Gastroesophageal sphincter (tissue), 4 donors: ENCODE data around the gene SHISAL1. TPM values are rescaled to one million over a fixed set of nuclear protein-coding genes. Genes with fewer than 3 reads are reported as not detected.

Experiments used
- ATAC-seq: fragments of 150-250 bp; one replicate; pipeline ENCODE4 v1.9.1; 2016; ENCODE audit warnings: mild to moderate bottlenecking, moderate library complexity
- H3K27ac ChIP-seq, 4 donors: fragments of 200-600 bp; sonication (generic) in 3 of 4; 1 replicate in 3 of 4; 2 replicates in 1 of 4; pipeline ENCODE4 v1.5.1; 2016 to 2019
- H3K27me3 ChIP-seq: fragments of 200-600 bp; sonication (generic); one replicate; pipeline ENCODE4 v1.5.1; 2019
- H3K36me3 ChIP-seq, 2 donors: fragments of 200-600 bp; sonication (generic); one replicate each; pipeline ENCODE4 v1.5.1; 2019; ENCODE audit warnings: control low read depth in 1 of 2
- H3K4me1 ChIP-seq, 3 donors: fragments of 200-600 bp; sonication (generic); 1 replicate in 2 of 3; 2 replicates in 1 of 3; pipeline ENCODE4 v1.5.1; 2016 to 2019; ENCODE audit warnings: control low read depth in 2 of 3
- H3K4me3 ChIP-seq, 2 donors: fragments of 200-600 bp; sonication (generic); one replicate each; pipeline ENCODE4 v1.5.1; 2019; ENCODE audit warnings: mild to moderate bottlenecking in 1 of 2, moderate library complexity in 1 of 2
- H3K9me3 ChIP-seq, 3 donors: fragments of 200-600 bp; sonication (generic); one replicate each; pipeline ENCODE4 v1.5.1; 2017 to 2019; ENCODE audit warnings: control low read depth in 2 of 3
- CTCF ChIP-seq, 4 experiments: fragments of 200-600 bp in 2 of 4; fragments of 450-650 bp in 2 of 4; sonication (generic) in 1 of 4; IDR thresholded peaks; one replicate each; pipeline ENCODE4 v1.5.1; 2017 to 2019; ENCODE audit warnings: antibody characterized with exemption in 4 of 4, mild to moderate bottlenecking in 2 of 4, moderate library complexity in 2 of 4
- EP300 ChIP-seq: sonication (generic); formaldehyde crosslinking; IDR thresholded peaks from one replicate; pipeline ENCODE4 v1.6.1; 2017; ENCODE audit warnings: antibody characterized with exemption, mild to moderate bottlenecking
- POLR2A ChIP-seq, 2 donors: fragments of 450-650 bp; IDR thresholded peaks; one replicate each; pipeline ENCODE4 v1.6.1; 2017; ENCODE audit warnings: antibody characterized with exemption in 2 of 2, mild to moderate bottlenecking in 2 of 2, moderate library complexity in 1 of 2
- POLR2AphosphoS5 ChIP-seq: sonication (generic); formaldehyde crosslinking; IDR thresholded peaks from one replicate; pipeline ENCODE4 v1.6.1; 2017; ENCODE audit warnings: antibody characterized with exemption
- WGBS, 2 donors: methylation state at CpG; one replicate each; pipeline ENCODE4 v1.1.5; 2018; ENCODE audit warnings: low coverage in 1 of 2; 5-methylcytosine and 5-hydroxymethylcytosine counted together
- total RNA-seq, 4 donors: library from RNA; depleted of rRNA; stranded (reverse); fragments of >200 nt; gene quantifications; one replicate each; pipeline ENCODE4 v1.1.0, GENCODE V29; 2016

SHISAL1 gene
- total RNA-seq, 4 donors from 2014 or later: 4.5 to 23.1 (median 6.2) TPM

DNA sequence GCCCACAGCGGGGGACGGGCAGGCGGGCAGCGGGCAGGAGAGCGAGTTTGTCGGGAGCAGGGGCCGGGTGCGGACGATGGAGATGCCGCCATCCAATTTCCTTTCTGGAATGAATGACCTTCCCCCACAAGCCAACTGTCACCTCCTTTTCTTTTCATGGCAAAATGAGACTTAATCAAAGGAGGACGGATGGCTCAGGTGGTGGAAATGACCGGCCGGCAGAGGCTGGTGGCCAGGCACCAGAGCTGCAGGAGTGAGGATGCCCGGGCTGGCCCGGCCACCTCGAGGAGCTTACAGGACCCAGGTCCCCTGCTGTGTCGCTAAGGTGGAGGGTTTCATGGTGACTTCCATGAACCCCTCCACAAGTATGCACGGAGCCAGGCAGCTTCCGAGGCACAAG is 11.7 kb downstream of the SHISAL1 start:
- no peak for ATAC-seq
- Histone ChIP-seq H3K27me3 (no peaks in the 10 kb centered on the region), H3K36me3 (no peaks in the 10 kb centered on the region), H3K27ac (no peak overlapping the region), H3K4me1 (peaks cover 0 to 16% (median 4%) of the 10 kb centered on the region in 3 donors), H3K9me3 (no peaks in the 10 kb centered on the region), H3K4me3 (no peak overlapping the region)
- WGBS, 2 donors: 84% methylated on average over 8 of the region's 19 CpGs; no CpG with 5 or more reads in 1 of the 2 donors
- TF ChIP-seq EP300: no peak
- no peak for TF ChIP-seq POLR2A (IDR thresholded peaks at IDR 0.05)
- TF ChIP-seq CTCF (IDR thresholded peaks at IDR 0.05): no peak
- TF ChIP-seq POLR2AphosphoS5: no peak

DNA sequence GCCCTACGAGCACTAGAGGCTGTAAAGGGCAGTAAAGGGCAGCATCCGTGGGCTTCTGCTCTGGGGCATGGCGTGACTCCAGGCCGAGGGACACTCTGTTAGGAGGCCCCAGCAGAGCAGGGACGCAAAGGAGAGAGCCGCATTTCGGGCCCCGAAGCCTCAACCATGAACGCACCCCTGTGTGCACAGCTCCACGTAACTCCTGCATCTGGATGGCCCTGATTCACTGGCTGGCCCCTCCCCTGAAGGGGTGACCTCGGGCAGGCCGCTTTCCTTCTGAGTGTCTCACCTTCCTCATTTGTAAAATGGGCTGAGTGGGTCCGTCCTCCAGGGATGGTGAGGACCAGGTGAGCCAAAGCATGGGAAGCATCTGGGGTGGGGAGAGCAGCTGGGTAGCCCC is 13.6 kb downstream of the SHISAL1 start:
- 53% methylated on average over 3 of the region's 13 CpGs; no CpG with 5 or more reads in 1 of the 2 donors for WGBS, 2 donors
- Histone ChIP-seq H3K9me3 (peaks cover 0 to 6% (median 0%) of the 10 kb centered on the region in 3 donors), H3K4me3 (no peak overlapping the region), H3K27me3 (no peaks in the 10 kb centered on the region), H3K27ac (no peak overlapping the region), H3K36me3 (no peaks in the 10 kb centered on the region), H3K4me1 (no peaks in the 10 kb centered on the region)
- no peak for TF ChIP-seq POLR2AphosphoS5
- TF ChIP-seq CTCF (IDR thresholded peaks at IDR 0.05): no peak
- TF ChIP-seq POLR2A (IDR thresholded peaks at IDR 0.05): no peak
- no peak for TF ChIP-seq EP300
- no peak for ATAC-seq

GRCh38 chr22:44298406-44299091 is 14.2 kb downstream of the SHISAL1 start:
- WGBS, 2 donors: 80% methylated on average over 1 of the region's 25 CpGs; no CpG with 5 or more reads in 1 of the 2 donors
- no peak for ATAC-seq

GRCh38 chr22:44297470-44298061 is 15.2 kb downstream of the SHISAL1 start:
- H3K9me3 ChIP-seq: peaks cover 0 to 13% (median 0%) of the 10 kb centered on the region in 3 donors
- no peak overlapping the region for H3K4me3 ChIP-seq
- ATAC-seq: no peak
- H3K27me3 ChIP-seq: no peaks in the 10 kb centered on the region
- no peaks in the 10 kb centered on the region for H3K4me1 ChIP-seq
- H3K27ac ChIP-seq: no peak overlapping the region
- 60 to 73% methylated on average over 1 to 9 of the region's 14 CpGs for WGBS, 2 donors
- H3K36me3 ChIP-seq: no peaks in the 10 kb centered on the region
- no peak for TF ChIP-seq POLR2AphosphoS5
- no peak for TF ChIP-seq EP300
- TF ChIP-seq POLR2A (IDR thresholded peaks at IDR 0.05): no peak
- no peak for TF ChIP-seq CTCF (IDR thresholded peaks at IDR 0.05)

More at GRCh38 chr22:44298406-44299091, 14.2 kb downstream of the SHISAL1 start:
- Histone ChIP-seq H3K27ac (no peak overlapping the region), H3K4me1 (no peaks in the 10 kb centered on the region), H3K9me3 (peaks cover 0 to 11% (median 0%) of the 10 kb centered on the region in 3 donors), H3K27me3 (no peaks in the 10 kb centered on the region), H3K4me3 (no peak overlapping the region), H3K36me3 (no peaks in the 10 kb centered on the region)
- TF ChIP-seq EP300 (no peak), CTCF (IDR thresholded peaks at IDR 0.05) (no peak), POLR2A (IDR thresholded peaks at IDR 0.05) (no peak), POLR2AphosphoS5 (no peak)

DNA sequence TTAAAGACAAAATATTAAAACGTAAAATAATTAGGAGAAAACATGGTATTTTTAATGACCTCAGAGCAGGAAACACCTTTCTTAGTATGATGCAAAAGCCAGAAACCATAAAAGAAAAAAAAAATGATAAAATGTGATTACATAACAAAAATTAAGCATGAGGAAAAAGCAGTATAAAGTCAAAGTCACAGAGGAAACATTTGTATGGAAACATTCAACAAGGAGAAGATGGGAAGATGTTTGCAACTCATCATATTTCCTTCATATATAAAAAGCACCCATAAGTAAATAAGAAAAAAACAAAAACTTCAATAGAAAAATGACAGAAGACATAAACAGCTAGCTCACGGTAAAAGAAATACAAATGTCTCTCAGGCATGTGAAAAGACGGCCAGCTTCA is 17.3 kb downstream of the SHISAL1 start:
- Histone ChIP-seq H3K4me1 (no peaks in the 10 kb centered on the region), H3K4me3 (no peak overlapping the region), H3K9me3 (peaks cover 0 to 13% (median 0%) of the 10 kb centered on the region in 3 donors), H3K27ac (no peak overlapping the region), H3K36me3 (no peaks in the 10 kb centered on the region), H3K27me3 (no peaks in the 10 kb centered on the region)
- ATAC-seq: no peak
- 77 to 87% methylated on average over 3 of the region's 3 CpGs for WGBS, 2 donors
- TF ChIP-seq POLR2AphosphoS5 (no peak), POLR2A (IDR thresholded peaks at IDR 0.05) (no peak), EP300 (no peak), CTCF (IDR thresholded peaks at IDR 0.05) (no peak)
